GM21390 (cell line): ENCODE data around the gene TET2.

Experiments
- ATAC-seq: cut with Tn5 transposase; IDR thresholded peaks from one replicate; pipeline ENCODE4 v1.9.1; 2021; ENCODE audit not compliant: unreplicated experiment

The TET2 gene

GRCh38 chr4:105140684-105141490 is 5.8 kb upstream of the TET2 start:
- ATAC-seq: no peak

DNA sequence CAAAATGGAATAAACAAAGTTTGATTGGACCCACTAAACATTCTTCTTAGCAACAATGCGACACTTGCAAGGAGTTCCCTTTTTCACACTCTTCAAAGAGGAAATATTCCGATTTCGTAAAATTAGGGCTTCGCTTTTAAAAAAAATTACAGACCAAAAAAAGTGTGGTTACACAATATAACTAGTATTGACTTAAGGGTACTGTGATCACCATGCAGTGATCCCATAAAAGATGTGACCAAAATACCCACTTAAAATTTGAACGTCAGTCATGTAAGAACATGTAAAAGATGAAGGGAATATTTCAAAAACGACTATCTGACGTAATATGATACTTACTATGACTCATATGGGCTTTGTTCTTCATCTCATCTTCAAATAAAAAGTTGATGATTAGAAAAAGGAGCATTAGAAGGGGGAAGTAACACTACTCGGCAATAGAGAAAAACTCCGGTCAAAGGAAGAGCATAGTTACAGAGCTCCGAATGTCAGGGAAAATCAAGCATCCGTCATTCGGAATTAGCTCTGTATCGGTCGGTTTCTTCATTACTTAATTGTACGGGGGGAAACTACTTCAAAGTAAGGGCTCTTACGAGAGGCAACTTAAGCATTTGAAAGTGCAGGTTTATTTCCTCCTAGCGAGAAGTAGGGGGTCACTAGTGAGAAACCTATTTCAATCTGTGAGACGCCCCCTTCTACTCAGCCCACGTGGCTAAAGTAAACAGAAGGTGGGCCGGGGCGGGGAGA is 1.3 kb upstream of the TET2 start:
- peak; percentile 10 for ATAC-seq

DNA sequence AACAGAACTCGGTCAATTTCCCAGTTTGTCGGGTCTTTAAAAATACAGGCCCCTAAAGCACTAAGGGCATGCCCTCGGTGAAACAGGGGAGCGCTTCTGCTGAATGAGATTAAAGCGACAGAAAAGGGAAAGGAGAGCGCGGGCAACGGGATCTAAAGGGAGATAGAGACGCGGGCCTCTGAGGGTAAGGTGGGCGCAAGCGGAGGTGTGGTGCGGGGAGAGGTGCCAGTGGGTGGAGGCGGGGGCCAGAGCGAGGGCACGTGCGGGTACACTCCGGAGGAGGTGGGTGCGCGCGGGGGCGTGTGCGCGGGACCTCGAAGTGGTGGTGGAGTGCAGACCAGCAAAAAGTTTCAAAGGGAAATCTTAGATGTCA is 787 bp upstream of the TET2 start:
- ATAC-seq: peak; percentile 19

DNA sequence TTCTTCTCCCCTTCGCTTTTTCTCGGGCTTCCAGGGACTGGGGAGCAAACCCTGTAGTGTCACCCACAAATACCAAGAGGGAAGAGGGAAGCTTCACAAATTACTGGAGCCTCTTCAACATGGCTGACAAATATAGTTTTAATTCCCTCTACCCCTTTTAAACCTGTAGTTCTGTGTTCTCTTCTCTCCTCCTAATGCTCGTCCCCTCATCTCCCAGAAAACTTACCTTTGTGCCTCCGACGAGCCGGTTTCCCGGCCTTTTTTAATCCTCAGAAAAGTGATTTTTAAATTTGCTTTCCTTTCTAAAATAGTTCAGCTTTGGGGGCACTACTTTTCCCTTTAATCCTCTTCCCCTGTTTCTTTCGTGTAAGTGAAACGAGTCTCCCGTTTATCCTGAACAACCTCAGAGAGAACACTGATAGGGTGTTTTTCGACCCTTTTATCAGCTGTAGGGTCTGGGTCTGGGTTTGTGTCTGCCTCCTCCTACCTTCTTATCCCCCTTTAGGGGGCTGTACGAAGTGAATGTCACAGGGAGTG is 408 bp downstream of the TET2 start:
- ATAC-seq: peak; percentile 4

- no peak for ATAC-seq
Measured at GRCh38 chr4:105147553-105148161, 981 bp downstream of the TET2 start.

DNA sequence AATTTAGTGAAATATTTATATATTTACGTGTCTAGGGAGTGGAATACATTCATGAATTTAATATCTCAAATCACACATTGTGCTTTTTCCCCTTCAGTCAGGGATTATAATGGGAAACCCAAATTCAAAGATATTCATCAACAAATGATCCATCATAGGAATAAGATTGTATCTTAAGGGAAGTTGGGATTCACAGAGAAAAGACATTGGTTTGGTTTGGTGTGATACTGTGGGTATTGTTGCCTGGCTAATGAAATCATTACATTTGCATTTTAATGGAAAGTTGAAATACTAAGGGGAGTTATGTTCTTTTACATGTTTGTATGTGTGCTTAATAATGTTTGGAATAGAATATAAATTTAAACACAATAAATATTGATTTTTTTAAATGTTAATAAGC is 1.7 kb downstream of the TET2 start:
- ATAC-seq: no peak

GRCh38 chr4:105148776-105149175 is 2.1 kb downstream of the TET2 start:
- no peak for ATAC-seq

- no peak for ATAC-seq
Measured at GRCh38 chr4:105149771-105150170, 3.1 kb downstream of the TET2 start.

- ATAC-seq: no peak
Measured at GRCh38 chr4:105150503-105150902, 3.8 kb downstream of the TET2 start.

DNA sequence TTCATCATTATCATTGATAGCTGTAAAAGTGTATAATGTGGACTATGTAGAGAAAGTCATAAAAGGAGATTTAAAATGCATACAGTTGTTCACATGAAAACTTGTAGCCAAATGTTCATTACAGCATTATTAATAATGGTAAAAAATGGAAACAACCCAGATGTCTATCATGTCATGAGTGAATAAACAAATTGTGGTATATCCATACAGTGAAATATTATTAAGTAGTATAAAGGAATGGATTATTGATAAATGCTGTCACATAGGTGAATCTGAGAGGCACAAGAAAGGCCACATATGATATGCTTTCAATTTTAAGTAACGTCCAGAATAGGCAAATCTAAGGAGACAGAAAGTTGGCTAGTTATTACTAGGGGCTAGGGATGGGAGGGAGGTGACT is 7.1 kb downstream of the TET2 start:
- no peak for ATAC-seq

- ATAC-seq: no peak
Measured at GRCh38 chr4:105154576-105154975, 7.9 kb downstream of the TET2 start.

DNA sequence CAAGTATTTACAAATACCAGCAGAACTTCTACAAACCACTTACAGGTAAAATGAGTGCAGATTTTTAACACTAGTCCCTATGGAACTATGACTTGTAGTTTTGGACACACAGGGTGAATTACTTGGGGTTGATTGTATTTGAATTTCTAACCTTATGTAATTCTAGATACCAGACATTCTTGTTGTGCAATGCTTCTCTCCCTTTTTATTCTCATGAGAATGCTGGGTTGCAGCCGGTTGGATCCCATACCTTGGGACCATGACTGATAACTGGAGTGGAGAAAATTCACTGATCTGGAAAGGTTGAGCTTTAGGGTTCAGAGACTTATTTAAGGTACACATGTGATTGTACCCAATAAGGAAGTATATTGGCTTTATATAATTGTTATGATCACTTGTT is 8.8 kb downstream of the TET2 start:
- ATAC-seq: no peak

DNA sequence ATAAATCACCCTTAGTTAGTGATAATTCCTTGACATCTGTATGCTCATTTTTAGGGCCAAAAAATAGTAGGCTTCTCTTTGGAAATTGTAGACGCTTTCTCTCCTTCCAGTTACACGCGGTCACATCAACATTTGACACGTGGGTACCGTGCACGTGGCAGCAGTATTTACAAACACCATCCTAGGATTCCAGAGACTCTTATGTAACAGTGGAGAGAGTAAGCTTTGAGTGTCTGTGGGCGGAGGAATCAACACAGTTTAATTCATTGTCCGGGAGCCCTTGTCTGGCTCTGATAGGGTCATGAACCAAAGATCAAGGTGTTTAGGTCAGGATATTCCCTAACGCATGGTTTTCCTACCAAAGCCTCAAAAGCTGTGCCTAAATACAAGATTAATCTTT is 12.2 kb downstream of the TET2 start:
- ATAC-seq: no peak

- no peak for ATAC-seq
Measured at GRCh38 chr4:105162123-105162796, 15.6 kb downstream of the TET2 start.

DNA sequence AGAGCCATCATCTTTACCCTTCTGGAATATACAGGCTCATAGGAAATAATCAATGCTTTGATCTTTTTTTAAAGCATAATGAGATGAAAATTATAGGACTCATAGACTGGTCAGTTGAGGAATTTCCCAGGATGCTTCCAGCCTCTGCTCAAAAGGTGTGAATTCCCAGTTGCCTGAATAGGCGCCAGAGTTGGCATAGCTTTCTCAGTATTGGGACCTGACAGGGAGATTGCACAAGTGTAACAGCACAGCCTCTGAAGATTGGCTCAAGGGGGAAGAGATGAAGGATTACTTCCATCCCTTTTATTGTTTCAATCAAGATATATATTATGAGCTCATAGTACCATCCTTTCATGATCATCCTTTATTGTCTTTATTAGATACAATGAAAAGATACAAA is 17.9 kb downstream of the TET2 start:
- no peak for ATAC-seq

- no peak for ATAC-seq
Measured at GRCh38 chr4:105166066-105166465, 19.4 kb downstream of the TET2 start.

DNA sequence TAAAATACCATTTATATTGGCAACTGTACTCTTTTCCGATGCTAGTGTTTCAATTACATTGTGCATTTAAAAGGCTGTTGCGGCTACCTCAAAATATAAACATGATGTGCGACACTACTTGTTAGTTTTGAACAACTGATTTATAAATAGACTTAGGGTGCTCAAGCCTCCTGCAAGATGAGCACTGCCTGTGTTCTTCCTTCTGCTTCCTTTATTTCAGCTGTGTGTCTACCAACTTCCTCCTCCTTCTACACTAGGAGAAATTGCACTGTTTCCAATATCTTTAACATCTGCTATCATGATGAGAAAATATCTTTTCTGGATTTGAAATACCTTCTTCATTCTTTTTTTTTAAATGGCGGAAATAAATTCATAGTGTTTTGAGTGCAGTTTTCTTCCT is 24.0 kb downstream of the TET2 start:
- no peak for ATAC-seq

DNA sequence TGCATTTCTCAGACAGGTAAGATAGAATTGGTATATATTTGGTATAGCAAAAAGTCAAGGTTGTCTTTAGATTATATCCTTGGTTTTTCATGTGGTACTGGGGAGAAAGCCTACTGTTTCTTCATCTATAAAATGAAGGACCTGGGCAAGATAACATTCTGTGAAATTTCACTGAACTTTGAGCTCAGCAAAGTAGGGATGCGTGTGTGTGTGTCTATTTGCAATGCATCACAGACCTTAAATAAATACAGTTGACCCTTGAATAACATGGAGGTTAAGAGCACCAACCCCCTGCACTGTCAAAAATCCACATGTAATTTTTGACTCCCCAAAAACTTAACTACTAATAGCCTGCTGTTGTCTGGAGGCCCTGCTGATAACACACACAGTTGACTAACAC is 25.2 kb downstream of the TET2 start:
- ATAC-seq: no peak

DNA sequence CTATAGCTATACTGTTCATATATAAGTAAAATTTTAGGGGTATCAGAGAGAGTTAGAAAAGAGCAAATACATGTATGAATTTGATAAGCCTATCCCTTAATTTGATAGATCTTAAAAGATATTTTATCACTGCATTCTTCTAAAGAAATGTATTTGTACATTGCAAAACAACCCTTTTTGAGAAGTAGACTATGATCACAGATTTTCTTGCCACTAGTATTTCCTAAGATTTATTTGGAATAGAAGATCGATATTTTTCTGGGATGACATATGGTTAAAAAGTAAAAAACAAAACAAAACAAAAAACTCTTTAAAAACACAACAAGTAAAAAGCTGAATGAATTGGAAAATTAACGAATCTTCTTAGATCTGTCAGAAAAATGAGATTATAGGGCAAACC is 27.4 kb downstream of the TET2 start:
- no peak for ATAC-seq

DNA sequence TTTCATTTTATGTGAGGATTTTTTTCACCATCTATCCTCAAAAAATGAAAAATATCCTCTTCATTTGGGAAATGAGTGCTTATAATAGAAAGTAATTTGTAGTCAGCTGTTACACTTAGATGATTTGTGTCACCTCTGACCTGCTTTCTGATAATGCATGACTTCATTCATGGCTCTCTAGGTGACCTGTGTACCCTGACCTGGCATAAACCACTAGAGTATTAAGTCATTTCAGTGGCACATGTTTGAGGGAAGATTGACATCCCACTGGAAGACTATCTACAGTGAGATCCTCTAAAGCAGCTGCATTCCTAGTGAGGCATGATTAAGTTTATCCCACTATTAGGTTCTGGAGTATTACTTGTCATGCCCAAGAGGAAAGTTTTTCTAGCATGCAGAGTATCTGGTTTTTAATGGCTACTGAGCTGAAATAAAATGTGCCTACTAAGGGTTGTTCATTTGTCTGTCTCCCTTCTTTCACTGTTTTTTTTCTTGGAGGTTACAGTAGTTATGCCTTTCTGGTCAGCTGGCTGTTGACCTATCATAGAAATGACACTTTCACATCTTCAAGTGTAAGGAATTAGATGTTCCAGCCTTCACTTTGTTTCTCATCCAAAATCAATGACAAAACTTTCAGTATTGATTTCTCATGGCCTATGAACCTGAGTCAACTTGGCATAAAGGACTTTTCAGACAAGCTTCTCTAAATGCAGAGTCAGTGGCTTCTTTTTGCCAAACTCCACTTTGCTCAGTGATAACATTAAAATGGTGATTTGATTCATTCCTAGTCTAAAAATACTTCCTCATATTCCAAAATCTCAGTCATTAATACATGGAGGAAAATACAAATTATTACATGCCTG is 33.1 kb downstream of the TET2 start:
- ATAC-seq: no peak
